ENCODE results near the gene ZNF24.

- TF ChIP-seq, protein P1, sequence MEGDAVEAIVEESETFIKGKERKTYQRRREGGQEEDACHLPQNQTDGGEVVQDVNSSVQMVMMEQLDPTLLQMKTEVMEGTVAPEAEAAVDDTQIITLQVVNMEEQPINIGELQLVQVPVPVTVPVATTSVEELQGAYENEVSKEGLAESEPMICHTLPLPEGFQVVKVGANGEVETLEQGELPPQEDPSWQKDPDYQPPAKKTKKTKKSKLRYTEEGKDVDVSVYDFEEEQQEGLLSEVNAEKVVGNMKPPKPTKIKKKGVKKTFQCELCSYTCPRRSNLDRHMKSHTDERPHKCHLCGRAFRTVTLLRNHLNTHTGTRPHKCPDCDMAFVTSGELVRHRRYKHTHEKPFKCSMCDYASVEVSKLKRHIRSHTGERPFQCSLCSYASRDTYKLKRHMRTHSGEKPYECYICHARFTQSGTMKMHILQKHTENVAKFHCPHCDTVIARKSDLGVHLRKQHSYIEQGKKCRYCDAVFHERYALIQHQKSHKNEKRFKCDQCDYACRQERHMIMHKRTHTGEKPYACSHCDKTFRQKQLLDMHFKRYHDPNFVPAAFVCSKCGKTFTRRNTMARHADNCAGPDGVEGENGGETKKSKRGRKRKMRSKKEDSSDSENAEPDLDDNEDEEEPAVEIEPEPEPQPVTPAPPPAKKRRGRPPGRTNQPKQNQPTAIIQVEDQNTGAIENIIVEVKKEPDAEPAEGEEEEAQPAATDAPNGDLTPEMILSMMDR (IDR thresholded peaks at IDR 0.05) = no peak
- no peak for TF ChIP-seq EZH2 (IDR thresholded peaks at IDR 0.05)
Observed at GRCh38 chr18:35334212-35334611, 10.0 kb downstream of the ZNF24 start.

Data from neural progenitor cell (in vitro differentiated cells).